ENCODE measurements around the gene ID2.

ID2 gene

GRCh38 chr2:8656160-8656641 lies 25.7 kb upstream of the ID2 start:
- no peak for TF ChIP-seq CTCF (conservative IDR thresholded peaks at IDR 0.05; ENCODE audit: low read length)
- peak; percentile 85 for DNase-seq (ENCODE audit: low read depth)
- no peak overlapping the region for H3K4me3 ChIP-seq (ENCODE audit: low read length)

GRCh38 chr2:8656811-8657210 lies 25.0 kb upstream of the ID2 start:
- H3K4me3 ChIP-seq (ENCODE audit: low read length): no peak overlapping the region
- no peak for TF ChIP-seq CTCF (conservative IDR thresholded peaks at IDR 0.05; ENCODE audit: low read length)
- no peak for DNase-seq (ENCODE audit: low read depth)

DNA sequence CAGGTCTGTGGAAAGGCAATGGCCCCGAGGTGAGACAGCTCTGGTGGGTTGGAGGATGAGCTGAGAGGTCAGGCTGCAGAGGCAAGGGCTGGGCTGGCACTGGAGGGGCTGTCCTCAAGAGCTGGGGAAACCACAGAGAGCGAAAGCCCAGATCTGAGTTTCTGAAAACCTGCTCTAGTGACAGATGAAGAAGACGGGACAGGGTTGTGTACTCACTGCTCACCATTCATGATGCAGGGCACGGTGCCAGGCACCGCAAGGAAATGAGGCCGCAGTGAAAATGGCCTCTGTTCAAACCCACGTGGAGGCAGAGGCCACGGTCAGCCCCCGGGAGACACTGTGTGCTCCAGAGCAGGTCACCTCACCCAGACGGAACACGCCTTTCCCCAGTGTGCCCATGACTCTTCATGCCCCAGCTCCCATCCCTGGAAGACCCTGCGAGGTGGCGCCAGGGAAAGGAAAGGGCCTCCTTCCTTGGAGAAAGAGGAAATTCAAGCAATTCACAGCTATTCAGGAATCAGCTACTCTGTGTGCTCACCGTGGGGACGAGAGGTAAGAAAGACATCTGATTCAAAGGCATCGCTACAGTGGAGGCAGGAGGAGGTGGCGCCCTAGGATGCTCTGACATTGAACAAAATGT lies 24.3 kb upstream of the ID2 start:
- no peak overlapping the region for H3K4me3 ChIP-seq (ENCODE audit: low read length)
- TF ChIP-seq CTCF (conservative IDR thresholded peaks at IDR 0.05; ENCODE audit: low read length): no peak
- DNase-seq (ENCODE audit: low read depth): no peak

DNA sequence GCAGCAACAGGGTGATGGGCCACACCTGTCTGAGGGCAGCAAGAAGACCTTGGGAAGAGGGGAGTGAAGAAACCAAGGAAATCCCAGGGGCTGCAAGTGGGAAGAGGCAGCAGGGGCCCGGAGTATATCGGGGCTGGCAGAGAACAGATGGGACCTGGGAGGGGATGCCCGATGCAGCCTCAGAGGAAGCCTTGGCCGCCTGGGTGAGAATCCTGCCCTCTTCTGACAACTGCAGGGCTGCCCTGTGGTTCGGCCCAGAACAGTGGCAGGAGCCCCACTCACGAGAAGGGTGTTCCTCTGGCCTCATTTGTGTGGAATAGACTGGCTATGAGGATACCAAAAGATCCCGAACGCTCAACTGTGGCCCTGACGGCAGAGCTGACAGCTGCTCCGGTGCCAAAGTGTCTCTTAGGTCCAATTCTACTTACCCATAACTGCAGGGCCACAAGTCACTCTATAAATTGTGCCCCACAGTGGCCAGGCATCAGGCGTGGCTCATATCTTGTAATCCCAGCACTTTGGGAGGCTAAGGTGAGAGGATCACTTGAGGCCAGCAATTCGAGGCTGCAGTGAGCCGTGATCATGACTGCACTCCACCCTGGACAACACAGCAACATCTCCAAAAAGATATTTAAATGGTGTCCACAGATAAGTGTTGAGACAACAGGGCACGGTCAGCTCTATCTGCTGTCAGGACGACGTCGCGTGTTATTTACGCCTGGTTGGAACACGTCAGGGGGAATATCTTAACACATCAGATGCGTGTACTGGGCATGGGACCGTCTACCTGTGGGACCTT lies 23.6 kb upstream of the ID2 start:
- no peak for TF ChIP-seq CTCF (conservative IDR thresholded peaks at IDR 0.05; ENCODE audit: low read length)
- no peak for DNase-seq (ENCODE audit: low read depth)
- no peak overlapping the region for H3K4me3 ChIP-seq (ENCODE audit: low read length)

- no peak for DNase-seq (ENCODE audit: low read depth)
- TF ChIP-seq CTCF (conservative IDR thresholded peaks at IDR 0.05; ENCODE audit: low read length): no peak
- no peak overlapping the region for H3K4me3 ChIP-seq (ENCODE audit: low read length)
Observed at GRCh38 chr2:8659092-8659734, 22.6 kb upstream of the ID2 start.

DNA sequence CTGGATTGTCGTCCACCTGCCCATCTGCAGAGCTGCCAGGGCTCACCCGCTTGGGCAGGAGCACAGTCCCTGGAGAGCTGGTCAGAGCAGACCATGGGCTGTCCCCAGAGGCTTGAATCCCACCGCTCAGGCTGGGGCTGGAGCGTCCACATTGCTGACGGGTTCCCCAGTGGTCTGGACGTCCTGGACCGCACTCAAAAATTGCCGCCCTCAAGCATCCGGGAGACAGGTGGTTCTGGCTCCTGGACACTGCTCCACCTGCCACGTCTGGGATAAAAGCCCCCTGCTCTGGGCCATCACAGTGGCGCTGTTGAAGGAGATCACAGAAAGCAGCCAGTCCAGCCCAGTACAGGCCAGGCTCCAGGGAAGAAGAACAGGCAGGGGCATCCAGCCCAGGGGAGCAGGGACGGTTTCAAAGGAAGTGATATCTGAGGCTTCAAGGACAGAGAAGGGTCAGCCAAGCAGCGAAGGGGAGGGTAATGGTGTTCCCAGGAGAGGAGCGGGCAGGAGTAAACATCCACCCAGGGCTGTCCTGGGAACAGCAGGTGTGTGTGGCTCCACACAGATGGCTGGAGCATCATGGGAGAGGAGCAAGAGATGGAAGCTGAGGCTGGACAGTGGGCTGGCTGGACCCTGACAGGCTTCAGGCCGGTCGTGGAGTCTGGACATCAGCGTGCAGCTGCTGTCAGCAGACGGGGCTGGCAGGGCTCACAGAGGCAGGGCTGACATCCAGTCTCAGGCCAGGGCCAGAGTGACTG lies 21.9 kb upstream of the ID2 start:
- TF ChIP-seq CTCF (conservative IDR thresholded peaks at IDR 0.05; ENCODE audit: low read length): no peak
- H3K4me3 ChIP-seq (ENCODE audit: low read length): no peak overlapping the region
- no peak for DNase-seq (ENCODE audit: low read depth)

Measured in AG10803 (cell line).